HepG2 (cell line): ENCODE results near the gene ART3. TPM values are rescaled to one million over a fixed set of nuclear protein-coding genes. Genes with fewer than 3 reads are reported as not detected.

Experiments
- ATAC-seq: fragments of 200-7000 bp; cut with Tn5 transposase; 3 replicates; pipeline ENCODE4 v1.9.1; 2020; ENCODE audit warnings: mild to moderate bottlenecking, moderate library complexity
- BruUV-seq: library from RNA; stranded (reverse); fragments of 400-500 nt; replicated peaks from 2 replicates; lab custom pipeline; 2021; lab: Mats Ljungman, UMichigan
- CTCF ChIA-PET: fragments of 300-600 bp; formaldehyde crosslinking; extraction: SDS; loops from one replicate; lab custom pipeline; 2021; ENCODE audit warnings: low total read pairs, inconsistent platforms, low intra/inter-chr PET ratio; lab: Yijun Ruan, JAX
- POLR2A ChIA-PET: fragments of 350-600 bp; sonication (Branson Sonifier 250); formaldehyde crosslinking; loops from one replicate; lab custom pipeline; 2020; ENCODE audit warnings: antibody characterized with exemption, inconsistent platforms; lab: Yijun Ruan, JAX
- DNase-seq: peaks from one replicate; pipeline ENCODE4 v3.0.0-alpha.2; 2015; ENCODE audit warnings: low spot score
- FAIRE-seq: peaks from 3 replicates; lab custom pipeline; 2011; peaks lifted over from hg19 to GRCh38; lab: Jason Lieb, UNC
- H2AFZ ChIP-seq: one replicate; pipeline ENCODE4 v1.6.1; 2011; ENCODE audit warnings: low read length, inconsistent platforms
- H3K27ac ChIP-seq: fragments of 300-600 bp; 3 replicates; pipeline ENCODE4 v1.8.0; 2011; ENCODE audit warnings: mixed run types, mild to moderate bottlenecking, mixed read lengths, low read length, inconsistent platforms; ENCODE audit not compliant: insufficient read depth; ENCODE audit errors: extremely low read length
- H3K27me3 ChIP-seq, 2 experiments: fragments of 200-600 bp in 1 of 2; 2 replicates in 1 of 2; 3 replicates in 1 of 2; pipeline versions ENCODE4 v1.6.0 to v1.8.0; 2011; ENCODE audit warnings: low read length in 2 of 2, mild to moderate bottlenecking in 2 of 2, moderate library complexity in 2 of 2, inconsistent platforms in 1 of 2; ENCODE audit not compliant: insufficient read depth in 2 of 2, control insufficient read depth in 1 of 2
- H3K36me3 ChIP-seq, 2 experiments: fragments of 200-600 bp in 1 of 2; replicated peaks in 1 of 2; 2 replicates in 1 of 2; 3 replicates in 1 of 2; pipeline versions ENCODE4 v1.5.1 to v1.8.0; 2011; ENCODE audit warnings: low read length in 2 of 2, inconsistent platforms in 1 of 2; ENCODE audit not compliant: insufficient read depth in 2 of 2, control insufficient read depth in 1 of 2
- H3K4me1 ChIP-seq: 2 replicates; pipeline ENCODE4 v1.5.1; 2012; ENCODE audit warnings: low read length, inconsistent platforms; ENCODE audit not compliant: insufficient read depth
- H3K4me2 ChIP-seq: 2 replicates; pipeline ENCODE4 v1.6.0; 2011; ENCODE audit warnings: low read depth, low read length, inconsistent platforms
- H3K4me3 ChIP-seq, 3 experiments: fragments of 200-600 bp in 1 of 3; sonication (generic), shearing (Covaris generic) in 1 of 3; replicated peaks in 1 of 3; 2 replicates each; pipeline ENCODE4 v1.5.1; 2011 to 2016; ENCODE audit warnings: low read length in 3 of 3, inconsistent platforms in 2 of 3, low read depth in 2 of 3, mild to moderate bottlenecking in 2 of 3, control low read depth in 1 of 3, mixed read lengths in 1 of 3; ENCODE audit not compliant: insufficient read depth in 1 of 3
- H3K79me2 ChIP-seq: one replicate; pipeline ENCODE4 v1.6.1; 2011; ENCODE audit warnings: low read length, inconsistent platforms; ENCODE audit not compliant: insufficient read depth
- H3K9ac ChIP-seq: 2 replicates; pipeline ENCODE4 v1.6.0; 2011; ENCODE audit warnings: mild to moderate bottlenecking, low read depth, low read length, inconsistent platforms; ENCODE audit not compliant: insufficient read depth
- H3K9me3 ChIP-seq: 2 replicates; pipeline ENCODE4 v1.5.1; 2012; ENCODE audit warnings: mild to moderate bottlenecking, low read length
- H4K20me1 ChIP-seq: 2 replicates; pipeline ENCODE4 v1.6.0; 2011; ENCODE audit warnings: inconsistent platforms, mild to moderate bottlenecking, low read length, moderate library complexity; ENCODE audit not compliant: insufficient read depth
- BHLHE40 ChIP-seq: IDR thresholded peaks from 2 replicates; pipeline ENCODE4 v1.6.1; 2011; ENCODE audit warnings: low read length, improper control_type of control experiment
- CC2D1A ChIP-seq: sonication (generic); formaldehyde crosslinking; IDR thresholded peaks from 2 replicates; pipeline ENCODE4 v1.8.1; 2023; ENCODE audit warnings: mild to moderate bottlenecking, missing genetic modification reagents
- CENPT ChIP-seq: sonication (generic); formaldehyde crosslinking; IDR thresholded peaks from 2 replicates; pipeline ENCODE4 v1.8.0; 2022; ENCODE audit warnings: low read depth, mild to moderate bottlenecking, moderate library complexity, missing genetic modification reagents
- DNMT1 ChIP-seq: sonication (generic); formaldehyde crosslinking; IDR thresholded peaks from 2 replicates; pipeline ENCODE4 v1.5.1; 2020; ENCODE audit warnings: mild to moderate bottlenecking, missing genetic modification reagents
- HDAC6 ChIP-seq: fragments of 200-600 bp; sonication (generic); IDR thresholded peaks from 2 replicates; pipeline ENCODE4 v1.7.0; 2017; ENCODE audit warnings: mild to moderate bottlenecking, antibody characterized with exemption, low read length, low read depth
- HNRNPL ChIP-seq: fragments of 200-400 bp; formaldehyde crosslinking; IDR thresholded peaks from 2 replicates; pipeline ENCODE4 v1.6.1; 2017; ENCODE audit warnings: mild to moderate bottlenecking, low read depth, low read length
- IKZF1 ChIP-seq: fragments of 450-650 bp; IDR thresholded peaks from 2 replicates; pipeline ENCODE4 v1.7.1; 2016
- MLXIP ChIP-seq: sonication (generic); formaldehyde crosslinking; IDR thresholded peaks from 2 replicates; pipeline ENCODE4 v1.9.0; 2021; ENCODE audit warnings: missing genetic modification reagents, borderline replicate concordance
- MYNN ChIP-seq: sonication (generic); formaldehyde crosslinking; IDR thresholded peaks from 2 replicates; pipeline ENCODE4 v1.4.0; 2020; ENCODE audit warnings: mild to moderate bottlenecking, low read depth, missing genetic modification reagents
- PLRG1 ChIP-seq: fragments of 450-650 bp; conservative IDR thresholded peaks from 2 replicates; pipeline ENCODE4 v1.6.1; 2016
- SNRNP70 ChIP-seq: fragments of 200-400 bp; formaldehyde crosslinking; IDR thresholded peaks from 2 replicates; pipeline ENCODE4 v1.6.1; 2017; ENCODE audit warnings: mild to moderate bottlenecking, low read depth, low read length, moderate library complexity
- SRSF4 ChIP-seq: fragments of 200-400 bp; formaldehyde crosslinking; IDR thresholded peaks from one replicate; pipeline ENCODE4 v1.6.1; 2018; ENCODE audit warnings: mild to moderate bottlenecking, low read depth, low read length, moderate library complexity; ENCODE audit not compliant: poor library complexity, severe bottlenecking
- SUZ12 ChIP-seq: fragments of 150-350 bp; IDR thresholded peaks from 2 replicates; pipeline ENCODE4 v1.6.1; 2014; ENCODE audit warnings: low read depth, low read length
- YEATS2 ChIP-seq: sonication (generic); formaldehyde crosslinking; IDR thresholded peaks from 2 replicates; pipeline ENCODE4 v1.4.0; 2020; ENCODE audit warnings: missing genetic modification reagents, borderline replicate concordance
- ZNF253 ChIP-seq: sonication (generic); formaldehyde crosslinking; IDR thresholded peaks from 2 replicates; pipeline ENCODE4 v1.8.0; 2022; ENCODE audit warnings: mild to moderate bottlenecking, missing genetic modification reagents, borderline replicate concordance
- ZNF354B ChIP-seq: sonication (generic); formaldehyde crosslinking; IDR thresholded peaks from 2 replicates; pipeline ENCODE4 v1.8.0; 2022; ENCODE audit warnings: mild to moderate bottlenecking, missing genetic modification reagents
- ZNF550 ChIP-seq: sonication (generic); formaldehyde crosslinking; IDR thresholded peaks from 2 replicates; pipeline ENCODE4 v1.4.0; 2020; ENCODE audit warnings: mild to moderate bottlenecking, missing genetic modification reagents, borderline replicate concordance
- ZNF570 ChIP-seq: sonication (generic); formaldehyde crosslinking; IDR thresholded peaks from 2 replicates; pipeline ENCODE4 v1.4.0; 2020; ENCODE audit warnings: mild to moderate bottlenecking, missing genetic modification reagents, borderline replicate concordance
- ZNF674 ChIP-seq: sonication (generic); formaldehyde crosslinking; IDR thresholded peaks from 2 replicates; pipeline ENCODE4 v1.5.0; 2020; ENCODE audit warnings: low read depth, mild to moderate bottlenecking, missing genetic modification reagents
- ZNF816 ChIP-seq: sonication (generic); formaldehyde crosslinking; IDR thresholded peaks from 2 replicates; pipeline ENCODE4 v1.8.0; 2022; ENCODE audit warnings: missing genetic modification reagents, mild to moderate bottlenecking, borderline replicate concordance
- WGBS: methylation state at CpG from one replicate; pipeline ENCODE4 v1.1.6; 2017; ENCODE audit warnings: low lambda C conversion rate; 5-methylcytosine and 5-hydroxymethylcytosine counted together
- in situ Hi-C: cut with HindIII; loops from 2 replicates; pipeline ENCODE4 v1.10.0; 2017; ENCODE audit warnings: low pct_unique_long_range_greater_than_20kb; ENCODE audit not compliant: extremely low pct_ligation_motif_present
- intact Hi-C: fragments of 100-400 bp; cut with micrococcal nuclease; formaldehyde crosslinking; loops from one replicate; pipeline ENCODE4 v1.10.0; 2022; ENCODE audit not compliant: unreplicated experiment
- polyA plus RNA-seq, 8 experiments: library from polyadenylated mRNA; depleted of rRNA in 3 of 8; stranded (reverse) in 7 of 8; unstranded in 1 of 8; fragments of >200 nt; fragmentation: Illumina TruSeq in 4 of 8; extraction: Trizol in 4 of 8; gene quantifications; 2 replicates each; pipeline versions ENCODE4 v1.2.1 to v1.2.3, GENCODE V29; 2011 to 2016; ENCODE audit warnings: low read depth in 4 of 8, missing spikeins in 1 of 8, mixed read lengths in 1 of 8; ENCODE audit not compliant: insufficient read depth in 1 of 8
- total RNA-seq, 5 experiments: library from RNA; depleted of rRNA; stranded (reverse); fragments of >200 nt; fragmentation: Illumina TruSeq; extraction: Trizol; gene quantifications; 2 replicates each; pipeline ENCODE4 v1.2.3, GENCODE V29; 2016; ENCODE audit warnings: low read depth in 1 of 5

ART3 gene
- total and polyA plus RNA-seq, 2 of the 13 experiments (the other 11 are each of a cell fraction or from before 2014, with no cell fraction given): not detected

- intact Hi-C loops: no loop called here
- CTCF ChIA-PET: no interaction called here
- H3K4me1 ChIP-seq: peaks cover 10% of the 10 kb centered on the region
These were observed 78.8 kb downstream of the ART3 start for GRCh38 chr4:76153356-76153755.

GRCh38 chr4:76155979-76156378, 81.5 kb downstream of the ART3 start:
- WGBS: 95% methylated on average over 3 of the region's 3 CpGs
- Histone ChIP-seq H3K79me2 (no peaks in the 10 kb centered on the region), H3K9ac (no peak overlapping the region), H4K20me1 (no peaks in the 10 kb centered on the region), H3K27me3 (no peaks in the 10 kb centered on the region), H3K27ac (no peak overlapping the region), H2AFZ (no peak overlapping the region), H3K4me3 (no peak overlapping the region), H3K4me2 (no peak overlapping the region), H3K4me1 (no peaks in the 10 kb centered on the region), H3K36me3 (peaks cover 0 to 2% of the 10 kb centered on the region in 2 experiments; a peak in 1 of 5 replicates), H3K9me3 (no peaks in the 10 kb centered on the region)
- DNase-seq (no peak), FAIRE-seq (no peak), ATAC-seq (no peak)
- no TSS peak for BruUV-seq
- ChIA-PET POLR2A (no interaction called here), CTCF (no interaction called here)
- TF ChIP-seq ZNF570 (CRISPR knock-in tag): no peak
- TF ChIP-seq CENPT (CRISPR knock-in tag): no peak
- no peak for TF ChIP-seq MYNN (CRISPR knock-in tag)
- no peak for TF ChIP-seq HNRNPL
- TF ChIP-seq MLXIP (CRISPR knock-in tag): no peak
- no peak for TF ChIP-seq ZNF550
- no peak for TF ChIP-seq PLRG1
- no peak for TF ChIP-seq ZNF816 (CRISPR knock-in tag)
- no peak for TF ChIP-seq DNMT1
- no peak for TF ChIP-seq SRSF4
- no peak for TF ChIP-seq ZNF354B
- no peak for TF ChIP-seq YEATS2
- TF ChIP-seq, all 625 proteins: peak for 0
- in situ Hi-C loops (no loop called here), intact Hi-C loops (no loop called here)

More at GRCh38 chr4:76153356-76153755, 78.8 kb downstream of the ART3 start:
- Histone ChIP-seq H3K9me3 (no peaks in the 10 kb centered on the region), H3K9ac (no peak overlapping the region), H4K20me1 (no peaks in the 10 kb centered on the region), H3K36me3 (no peaks in the 10 kb centered on the region), H3K4me2 (no peak overlapping the region), H2AFZ (no peak overlapping the region), H3K4me3 (no peak overlapping the region), H3K27me3 (no peaks in the 10 kb centered on the region; a peak in 1 of 5 replicates), H3K79me2 (peaks cover 15% of the 10 kb centered on the region), H3K27ac (no peak overlapping the region)
- POLR2A ChIA-PET: no interaction called here
- no TSS peak for BruUV-seq
- no peak for DNase-seq
- TF ChIP-seq BHLHE40: no peak
- TF ChIP-seq SUZ12: no peak
- TF ChIP-seq HDAC6: no peak
- no peak for TF ChIP-seq ZNF253 (CRISPR knock-in tag)
- no peak for TF ChIP-seq CC2D1A (CRISPR knock-in tag)
- TF ChIP-seq ZNF674: no peak
- TF ChIP-seq IKZF1: no peak
- no peak for TF ChIP-seq SNRNP70
- 96% methylated on average over 2 of the region's 2 CpGs for WGBS
- in situ Hi-C loops: no loop called here
- ATAC-seq: no peak
- no peak for FAIRE-seq
